Measurements from ENCODE around the gene EYA2.
"Not testable (repeated sequence)": the region's sequence is repeated elsewhere in the genome, so short reads cannot be mapped to it uniquely, and the experiment has no call there.

EYA2 gene

GRCh38 chr20:47201074-47201730, 306.6 kb downstream of the EYA2 start:
- Histone ChIP-seq H3K4me3 (no peak overlapping the region), H3K27ac (no peak overlapping the region)

- Histone ChIP-seq H3K27ac (no peak overlapping the region), H3K4me3 (no peak overlapping the region)
These were observed 308.4 kb downstream of the EYA2 start for GRCh38 chr20:47202733-47203667.

GRCh38 chr20:47204008-47204849, 309.6 kb downstream of the EYA2 start:
- H3K27ac ChIP-seq = no peak overlapping the region
- no peak overlapping the region for H3K4me3 ChIP-seq

GRCh38 chr20:47204850-47205122, 310.1 kb downstream of the EYA2 start:
- H3K4me3 ChIP-seq, H3K27ac ChIP-seq: not testable (repeated sequence)

GRCh38 chr20:47205577-47206123, 311.0 kb downstream of the EYA2 start:
- no peak overlapping the region for H3K27ac ChIP-seq
- H3K4me3 ChIP-seq = no peak overlapping the region

- not testable (repeated sequence) for H3K4me3 ChIP-seq, H3K27ac ChIP-seq
These were observed 311.9 kb downstream of the EYA2 start for GRCh38 chr20:47206552-47206951.

GRCh38 chr20:47206962-47207641, 312.5 kb downstream of the EYA2 start:
- H3K27ac ChIP-seq = no peak overlapping the region

GRCh38 chr20:47208534-47209174, 314.0 kb downstream of the EYA2 start:
- Histone ChIP-seq H3K27ac (no peak overlapping the region), H3K4me3 (no peak overlapping the region)

More at GRCh38 chr20:47206962-47207641, 312.5 kb downstream of the EYA2 start:
- H3K4me3 ChIP-seq = no peak overlapping the region

- H3K4me3 ChIP-seq = no peak overlapping the region
- H3K27ac ChIP-seq = no peak overlapping the region
These were observed 315.3 kb downstream of the EYA2 start for GRCh38 chr20:47209982-47210381.

GRCh38 chr20:47210470-47210869, 315.8 kb downstream of the EYA2 start:
- no peak overlapping the region for H3K27ac ChIP-seq

GRCh38 chr20:47211036-47211435, 316.4 kb downstream of the EYA2 start:
- Histone ChIP-seq H3K27ac (no peak overlapping the region), H3K4me3 (no peak overlapping the region)

More at GRCh38 chr20:47210470-47210869, 315.8 kb downstream of the EYA2 start:
- H3K4me3 ChIP-seq = no peak overlapping the region

- H3K27ac ChIP-seq = no peak overlapping the region
- H3K4me3 ChIP-seq = no peak overlapping the region
These were observed 318.1 kb downstream of the EYA2 start for GRCh38 chr20:47212606-47213207.

- Histone ChIP-seq H3K4me3 (no peak overlapping the region), H3K27ac (no peak overlapping the region)
These were observed 319.3 kb downstream of the EYA2 start for GRCh38 chr20:47213966-47214365.

GRCh38 chr20:47215653-47216397, 321.2 kb downstream of the EYA2 start:
- Histone ChIP-seq H3K4me3 (no peak overlapping the region), H3K27ac (no peak overlapping the region)

- H3K4me3 ChIP-seq = no peak overlapping the region
- no peak overlapping the region for H3K27ac ChIP-seq
These were observed 322.3 kb downstream of the EYA2 start for GRCh38 chr20:47216819-47217410.

- Histone ChIP-seq H3K4me3 (no peak overlapping the region), H3K27ac (no peak overlapping the region)
These were observed 323.1 kb downstream of the EYA2 start for GRCh38 chr20:47217482-47218446.

Measured in skin epidermis (tissue), 12 donors.